ENCODE data around the gene INHBB. TPM values are rescaled to one million over a fixed set of nuclear protein-coding genes. Genes with fewer than 3 reads are reported as not detected.
"Not testable (repeated sequence)": the region's sequence is repeated elsewhere in the genome, so short reads cannot be mapped to it uniquely, and the experiment has no call there.

INHBB gene
- total RNA-seq, 1 donor from 2014 or later: 2.8 TPM

- DNase-seq: no peak
Observed at GRCh38 chr2:120316528-120317179, 29.3 kb upstream of the INHBB start.

GRCh38 chr2:120317180-120317533, 28.8 kb upstream of the INHBB start:
- no peak for DNase-seq

- DNase-seq: no peak
Observed at GRCh38 chr2:120317916-120318315, 28.0 kb upstream of the INHBB start.

- peak; percentile 85 for DNase-seq
Observed at GRCh38 chr2:120318626-120319025, 27.3 kb upstream of the INHBB start.

GRCh38 chr2:120319123-120319522, 26.8 kb upstream of the INHBB start:
- DNase-seq: no peak

GRCh38 chr2:120319686-120320317, 26.1 kb upstream of the INHBB start:
- DNase-seq: no peak

GRCh38 chr2:120320318-120320851, 25.6 kb upstream of the INHBB start:
- DNase-seq: peak; percentile 91

GRCh38 chr2:120320887-120321556, 24.9 kb upstream of the INHBB start:
- DNase-seq: not testable (repeated sequence)

GRCh38 chr2:120321721-120322284, 24.1 kb upstream of the INHBB start:
- DNase-seq: no peak

- DNase-seq: no peak
Observed at GRCh38 chr2:120322329-120322728, 23.6 kb upstream of the INHBB start.

- DNase-seq: no peak
Observed at GRCh38 chr2:120323214-120323613, 22.7 kb upstream of the INHBB start.

- DNase-seq: no peak
Observed at GRCh38 chr2:120323807-120324399, 22.0 kb upstream of the INHBB start.

GRCh38 chr2:120324933-120325332, 21.0 kb upstream of the INHBB start:
- peak; percentile 51 for DNase-seq

GRCh38 chr2:120326066-120326465, 19.9 kb upstream of the INHBB start:
- no peak for DNase-seq

- no peak for DNase-seq
Observed at GRCh38 chr2:120330946-120331822, 14.8 kb upstream of the INHBB start.

GRCh38 chr2:120331903-120332302, 14.0 kb upstream of the INHBB start:
- DNase-seq: peak; percentile 48

GRCh38 chr2:120332384-120332783, 13.6 kb upstream of the INHBB start:
- DNase-seq: no peak

- DNase-seq: no peak
Observed at GRCh38 chr2:120334068-120334467, 11.9 kb upstream of the INHBB start.

GRCh38 chr2:120336749-120337148, 9.2 kb upstream of the INHBB start:
- no peak for DNase-seq

- no peak for DNase-seq
Observed at GRCh38 chr2:120338015-120338414, 7.9 kb upstream of the INHBB start.

GRCh38 chr2:120341977-120342376, 4.0 kb upstream of the INHBB start:
- no peak for DNase-seq

- DNase-seq: no peak
Observed at GRCh38 chr2:120342446-120342845, 3.5 kb upstream of the INHBB start.
